ENCODE measurements around the gene GTSE1. TPM values are rescaled to one million over a fixed set of nuclear protein-coding genes. Genes with fewer than 3 reads are reported as not detected.

Gene GTSE1
- total RNA-seq, 1 donor = 10.4 TPM

DNA sequence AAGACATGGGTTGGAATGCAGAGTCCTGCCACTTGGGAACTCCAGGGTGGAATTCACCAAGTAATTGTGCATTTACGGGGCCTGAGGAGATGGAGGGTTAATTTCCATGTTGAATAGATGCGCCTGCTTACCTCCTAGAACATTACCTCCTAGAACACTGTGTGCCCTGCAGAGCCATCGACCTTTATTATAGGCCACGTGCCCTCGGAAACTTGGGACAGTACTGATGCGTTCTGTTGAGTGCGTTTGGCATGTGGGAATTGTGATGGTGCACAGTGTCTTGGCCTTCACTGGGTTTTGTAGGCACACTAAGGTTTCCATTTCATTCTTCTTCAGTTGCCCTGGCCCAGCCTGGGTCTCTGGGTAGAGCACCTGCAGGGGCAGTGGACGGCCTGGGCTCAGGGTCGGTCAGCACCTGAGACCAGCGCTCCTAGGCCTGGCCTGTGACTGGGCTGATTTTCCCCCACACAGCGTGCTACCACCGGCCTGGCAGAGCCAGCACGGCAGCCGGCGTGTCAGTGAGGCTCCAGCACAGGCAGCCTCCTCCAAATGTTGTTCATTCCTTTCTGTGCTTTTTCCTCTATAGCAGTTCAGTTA is 51.5 kb downstream of the GTSE1 start:
- no peak for DNase-seq (ENCODE audit: low read depth)
- no peak for TF ChIP-seq CTCF (IDR thresholded peaks at IDR 0.05; ENCODE audit: insufficient read depth, low read depth, low read length)
- H3K4me3 ChIP-seq (ENCODE audit: low read depth, low read length) = no peak overlapping the region

GRCh38 chr22:46349238-46349637 is 52.6 kb downstream of the GTSE1 start:
- H3K4me3 ChIP-seq (ENCODE audit: low read depth, low read length) = no peak overlapping the region
- DNase-seq (ENCODE audit: low read depth) = no peak
- no peak for TF ChIP-seq CTCF (IDR thresholded peaks at IDR 0.05; ENCODE audit: insufficient read depth, low read depth, low read length)

DNA sequence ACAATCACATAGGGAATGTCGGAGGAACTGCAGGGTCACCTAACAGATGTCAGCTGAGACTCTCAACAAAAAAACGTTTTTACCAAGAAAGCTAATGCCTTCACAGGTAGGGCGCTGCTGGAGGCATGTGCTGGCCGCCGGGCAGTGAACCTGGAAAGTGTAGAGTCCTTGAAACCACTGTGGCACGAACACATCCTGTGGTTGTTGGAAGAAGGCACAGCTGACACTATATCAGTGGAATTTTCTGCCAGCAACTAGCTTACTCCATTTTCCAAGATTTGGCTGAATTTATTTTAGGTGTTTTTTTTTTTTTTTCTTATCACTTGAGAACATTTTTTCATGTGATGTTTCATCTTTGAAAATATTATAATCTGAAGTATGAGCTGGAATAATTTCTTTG is 53.0 kb downstream of the GTSE1 start:
- TF ChIP-seq CTCF (IDR thresholded peaks at IDR 0.05; ENCODE audit: insufficient read depth, low read depth, low read length) = no peak
- H3K4me3 ChIP-seq (ENCODE audit: low read depth, low read length) = no peak overlapping the region
- no peak for DNase-seq (ENCODE audit: low read depth)

DNA sequence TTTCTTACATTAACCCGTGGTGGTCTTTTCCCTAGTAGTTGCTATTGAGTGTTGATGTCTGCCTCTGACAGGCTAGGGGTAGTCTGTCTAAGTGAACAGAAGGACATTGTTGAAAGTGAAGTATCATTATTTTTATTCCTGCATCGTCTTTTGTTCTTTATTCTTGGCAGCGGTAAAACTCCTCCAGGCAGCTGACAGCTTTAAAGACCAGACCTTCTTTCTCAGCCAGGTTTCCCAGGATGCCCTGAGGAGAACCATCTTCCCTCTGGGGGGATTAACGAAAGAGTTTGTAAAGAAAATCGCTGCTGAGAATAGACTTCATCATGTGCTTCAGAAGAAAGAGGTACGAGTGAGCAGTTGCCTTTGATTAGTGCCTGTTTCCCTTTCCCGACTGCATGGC is 53.5 kb downstream of the GTSE1 start:
- no peak for DNase-seq (ENCODE audit: low read depth)
- no peak for TF ChIP-seq CTCF (IDR thresholded peaks at IDR 0.05; ENCODE audit: insufficient read depth, low read depth, low read length)
- H3K4me3 ChIP-seq (ENCODE audit: low read depth, low read length) = no peak overlapping the region

DNA sequence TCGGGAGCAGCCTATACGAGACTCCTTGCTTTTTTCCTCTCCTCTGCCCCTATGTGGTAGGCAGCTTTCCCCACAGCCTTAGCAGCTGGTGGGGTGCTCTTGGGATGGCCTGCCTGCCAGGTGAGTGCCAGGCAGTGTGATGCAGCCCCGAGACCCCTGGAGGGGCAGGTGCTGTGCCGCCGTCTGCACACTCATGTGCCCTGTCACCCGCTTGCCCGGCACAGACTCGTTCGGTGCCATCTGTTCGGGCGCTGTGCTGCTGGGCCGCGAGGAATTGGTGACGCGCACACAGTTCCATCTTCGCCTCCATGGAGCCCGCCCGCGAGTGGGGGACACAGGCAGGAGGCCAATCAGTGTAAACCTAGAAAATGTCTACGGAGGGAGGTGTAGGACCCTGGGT is 54.0 kb downstream of the GTSE1 start:
- DNase-seq (ENCODE audit: low read depth) = no peak
- no peak overlapping the region for H3K4me3 ChIP-seq (ENCODE audit: low read depth, low read length)
- TF ChIP-seq CTCF (IDR thresholded peaks at IDR 0.05; ENCODE audit: insufficient read depth, low read depth, low read length) = no peak

DNA sequence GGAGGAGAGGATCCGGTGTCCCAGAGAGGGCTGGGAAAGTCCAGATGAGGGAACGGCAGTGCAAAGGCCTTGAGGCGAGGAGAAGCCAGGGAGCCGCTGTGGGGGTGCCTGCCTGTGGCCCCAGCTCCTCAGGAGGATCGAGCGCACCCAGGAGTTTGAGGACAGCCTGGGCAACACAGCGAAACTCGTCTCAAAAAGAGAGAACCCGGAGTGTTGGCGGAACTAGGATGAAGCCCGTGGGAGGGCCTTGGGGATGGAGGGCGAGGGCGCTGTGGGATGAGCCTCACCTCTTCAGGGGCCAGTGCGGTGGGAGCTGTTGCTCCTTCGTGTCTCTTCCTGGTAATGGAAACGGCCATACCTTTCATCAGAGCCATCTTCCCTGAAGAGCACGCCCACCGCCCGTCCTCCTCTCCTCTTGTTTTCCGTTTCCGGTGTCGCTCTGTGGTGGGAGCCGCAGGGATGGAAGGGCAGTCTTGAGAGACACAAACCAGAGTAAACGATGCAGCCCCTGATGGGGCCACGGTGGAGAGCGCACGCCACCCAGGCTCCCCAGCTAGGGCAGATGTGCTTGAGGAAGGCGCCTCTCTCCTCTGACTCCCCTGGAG is 54.6 kb downstream of the GTSE1 start:
- DNase-seq (ENCODE audit: low read depth) = no peak
- H3K4me3 ChIP-seq (ENCODE audit: low read depth, low read length) = no peak overlapping the region
- TF ChIP-seq CTCF (IDR thresholded peaks at IDR 0.05; ENCODE audit: insufficient read depth, low read depth, low read length) = no peak

DNA sequence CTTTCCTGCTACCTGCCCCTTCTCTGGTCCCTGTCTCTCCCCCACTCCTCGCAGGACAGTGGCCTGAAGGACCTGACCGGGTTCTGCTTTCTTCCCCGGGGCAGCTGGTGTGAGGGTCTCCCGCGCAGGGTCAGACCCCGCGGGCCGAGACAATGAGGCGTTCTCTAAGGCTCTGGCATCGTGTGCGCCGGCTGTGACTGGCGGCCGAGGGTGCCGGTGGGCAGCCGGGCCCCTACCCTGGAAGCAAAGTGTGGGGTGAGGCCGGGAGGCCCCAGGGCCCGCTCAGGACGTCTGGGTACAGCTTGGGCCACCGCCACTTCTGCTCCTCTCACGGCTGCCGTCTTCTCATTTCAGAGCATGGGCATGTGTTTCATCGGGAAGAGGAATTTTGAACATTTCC is 55.1 kb downstream of the GTSE1 start:
- DNase-seq (ENCODE audit: low read depth) = no peak
- no peak for TF ChIP-seq CTCF (IDR thresholded peaks at IDR 0.05; ENCODE audit: insufficient read depth, low read depth, low read length)
- H3K4me3 ChIP-seq (ENCODE audit: low read depth, low read length) = no peak overlapping the region
